Measurements from ENCODE around the gene LPP. TPM values are rescaled to one million over a fixed set of nuclear protein-coding genes. Genes with fewer than 3 reads are reported as not detected.

The LPP gene
- polyA plus RNA-seq, 1 experiment = 60.0 TPM

DNA sequence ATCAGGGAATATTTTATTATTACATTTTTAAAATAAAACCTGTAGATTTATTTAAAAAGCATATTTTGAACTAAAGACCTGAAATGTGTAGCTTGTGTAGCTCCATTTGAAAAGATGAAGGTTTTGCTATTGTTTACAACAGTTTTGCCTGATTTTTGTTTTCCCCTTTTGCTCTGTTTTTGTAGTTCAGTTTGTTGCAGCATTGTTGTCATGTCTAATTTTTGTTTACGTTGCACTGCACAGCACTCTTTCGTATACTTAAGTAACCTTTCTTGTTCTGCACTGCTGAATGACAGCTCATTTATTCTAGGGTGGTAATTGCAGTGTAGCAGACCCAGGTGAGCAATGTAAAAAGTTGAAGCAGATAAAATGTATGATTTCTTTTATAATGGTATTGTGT lies 435.8 kb downstream of the LPP start:
- ChIA-PET POLR2A (no interaction called here), CTCF (no interaction called here)
- TF ChIP-seq, protein P1, sequence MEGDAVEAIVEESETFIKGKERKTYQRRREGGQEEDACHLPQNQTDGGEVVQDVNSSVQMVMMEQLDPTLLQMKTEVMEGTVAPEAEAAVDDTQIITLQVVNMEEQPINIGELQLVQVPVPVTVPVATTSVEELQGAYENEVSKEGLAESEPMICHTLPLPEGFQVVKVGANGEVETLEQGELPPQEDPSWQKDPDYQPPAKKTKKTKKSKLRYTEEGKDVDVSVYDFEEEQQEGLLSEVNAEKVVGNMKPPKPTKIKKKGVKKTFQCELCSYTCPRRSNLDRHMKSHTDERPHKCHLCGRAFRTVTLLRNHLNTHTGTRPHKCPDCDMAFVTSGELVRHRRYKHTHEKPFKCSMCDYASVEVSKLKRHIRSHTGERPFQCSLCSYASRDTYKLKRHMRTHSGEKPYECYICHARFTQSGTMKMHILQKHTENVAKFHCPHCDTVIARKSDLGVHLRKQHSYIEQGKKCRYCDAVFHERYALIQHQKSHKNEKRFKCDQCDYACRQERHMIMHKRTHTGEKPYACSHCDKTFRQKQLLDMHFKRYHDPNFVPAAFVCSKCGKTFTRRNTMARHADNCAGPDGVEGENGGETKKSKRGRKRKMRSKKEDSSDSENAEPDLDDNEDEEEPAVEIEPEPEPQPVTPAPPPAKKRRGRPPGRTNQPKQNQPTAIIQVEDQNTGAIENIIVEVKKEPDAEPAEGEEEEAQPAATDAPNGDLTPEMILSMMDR (IDR thresholded peaks at IDR 0.05; ENCODE audit: insufficient read depth, low read depth, low read length) = no peak
- H3K27me3 ChIP-seq (ENCODE audit: control insufficient read depth, insufficient read depth, low read length) = no peaks in the 10 kb centered on the region
- no peak overlapping the region for H3K4me3 ChIP-seq (ENCODE audit: low read depth, low read length)
- DNase-seq (ENCODE audit: low read depth) = no peak
- no peaks in the 10 kb centered on the region for H3K36me3 ChIP-seq (ENCODE audit: control insufficient read depth, insufficient read depth, low read length)

DNA sequence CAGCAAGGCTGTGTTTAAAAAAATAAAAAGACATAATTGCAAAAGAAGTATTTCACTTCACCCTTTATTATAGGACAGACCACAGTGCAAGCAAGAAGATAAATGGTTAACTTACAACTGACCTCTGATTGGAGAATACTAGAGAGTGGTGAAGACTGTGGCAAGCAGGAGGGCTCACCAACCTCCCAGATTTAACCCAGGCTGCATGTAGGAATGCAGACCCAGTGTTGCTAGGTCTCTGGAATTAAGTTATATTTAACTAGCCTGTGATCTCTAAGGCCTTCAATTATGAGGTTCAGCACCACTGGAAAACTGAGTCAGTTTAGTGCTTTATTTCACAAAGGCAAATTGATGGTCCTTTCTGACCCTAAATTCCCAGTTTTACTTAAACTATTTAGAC lies 436.6 kb downstream of the LPP start:
- ChIA-PET CTCF (no interaction called here), POLR2A (no interaction called here)
- H3K36me3 ChIP-seq (ENCODE audit: control insufficient read depth, insufficient read depth, low read length) = no peaks in the 10 kb centered on the region
- H3K27me3 ChIP-seq (ENCODE audit: control insufficient read depth, insufficient read depth, low read length) = no peaks in the 10 kb centered on the region
- DNase-seq (ENCODE audit: low read depth) = no peak
- TF ChIP-seq, protein P1 (IDR thresholded peaks at IDR 0.05; ENCODE audit: insufficient read depth, low read depth, low read length) = no peak
- H3K4me3 ChIP-seq (ENCODE audit: low read depth, low read length) = no peak overlapping the region

DNA sequence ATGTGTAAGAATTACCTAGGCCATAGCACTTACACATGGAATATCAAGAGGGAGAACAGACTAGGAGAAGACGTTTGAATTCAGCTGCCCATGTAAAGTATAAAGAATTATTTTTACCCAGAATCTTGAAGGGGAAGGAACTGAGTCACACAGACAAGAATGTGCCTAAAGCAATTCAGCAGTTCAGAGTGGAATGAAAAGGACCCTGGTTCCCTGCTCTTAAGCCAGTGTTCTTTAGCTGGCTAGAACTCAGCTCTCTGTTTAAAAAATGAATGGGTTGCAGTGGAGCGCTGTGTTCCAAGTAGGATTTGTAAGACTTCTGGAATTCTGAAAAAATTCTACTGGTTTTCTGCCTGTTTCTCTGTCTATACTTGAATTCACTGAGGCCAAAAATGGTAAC lies 440.2 kb downstream of the LPP start:
- POLR2A ChIA-PET = interaction anchor here (0.6 to 0.7 kb wide), 3 partner anchors 328 to 1010 kb away, joined by 3 read pairs; no protein-coding TSS in a partner anchor
- TF ChIP-seq, protein P1 (IDR thresholded peaks at IDR 0.05; ENCODE audit: insufficient read depth, low read depth, low read length) = no peak
- Histone ChIP-seq H3K36me3 (ENCODE audit: control insufficient read depth, insufficient read depth, low read length) (no peaks in the 10 kb centered on the region), H3K4me3 (ENCODE audit: low read depth, low read length) (no peak overlapping the region), H3K27me3 (ENCODE audit: control insufficient read depth, insufficient read depth, low read length) (no peaks in the 10 kb centered on the region)
- peak; percentile 87 for DNase-seq (ENCODE audit: low read depth)
- CTCF ChIA-PET = interaction anchor here (0.6 to 2.2 kb wide), 5 partner anchors 16 to 853 kb away, joined by 3 to 7 read pairs (median 3); no protein-coding TSS in a partner anchor

DNA sequence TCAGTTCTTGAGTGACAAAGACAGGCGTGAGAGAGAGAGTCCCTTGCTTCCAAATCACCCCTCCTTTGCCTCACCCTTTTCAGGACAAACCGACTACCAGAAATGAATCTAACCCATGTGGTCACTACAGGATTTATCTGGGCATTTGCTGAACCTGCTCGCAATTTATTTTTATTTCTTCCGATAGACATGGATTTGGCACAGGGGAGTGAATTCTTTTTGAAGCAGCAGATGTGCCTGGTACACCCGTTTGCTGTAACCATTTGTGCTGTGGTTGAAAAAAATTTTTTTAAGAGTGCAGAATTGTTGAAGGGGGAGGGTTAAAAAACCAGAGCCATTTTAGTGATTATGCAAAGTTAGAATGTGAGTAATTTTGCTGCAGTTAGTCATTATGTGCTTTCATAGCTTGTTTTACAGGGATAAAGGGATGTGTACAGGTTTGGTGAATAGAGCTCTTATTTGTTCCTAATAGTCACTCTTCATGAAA lies 442.0 kb downstream of the LPP start:
- TF ChIP-seq, protein P1 (IDR thresholded peaks at IDR 0.05; ENCODE audit: insufficient read depth, low read depth, low read length) = no peak
- POLR2A ChIA-PET = interaction anchor here (0.6 kb wide), 1 partner anchor 37 kb away, joined by 3 read pairs; no protein-coding TSS in a partner anchor
- DNase-seq (ENCODE audit: low read depth) = peak; percentile 74
- Histone ChIP-seq H3K27me3 (ENCODE audit: control insufficient read depth, insufficient read depth, low read length) (no peaks in the 10 kb centered on the region), H3K4me3 (ENCODE audit: low read depth, low read length) (no peak overlapping the region), H3K36me3 (ENCODE audit: control insufficient read depth, insufficient read depth, low read length) (no peaks in the 10 kb centered on the region)
- CTCF ChIA-PET = interaction anchor here (0.9 to 1.4 kb wide), 4 partner anchors 26 to 856 kb away, joined by 3 to 6 read pairs (median 4); no protein-coding TSS in a partner anchor

DNA sequence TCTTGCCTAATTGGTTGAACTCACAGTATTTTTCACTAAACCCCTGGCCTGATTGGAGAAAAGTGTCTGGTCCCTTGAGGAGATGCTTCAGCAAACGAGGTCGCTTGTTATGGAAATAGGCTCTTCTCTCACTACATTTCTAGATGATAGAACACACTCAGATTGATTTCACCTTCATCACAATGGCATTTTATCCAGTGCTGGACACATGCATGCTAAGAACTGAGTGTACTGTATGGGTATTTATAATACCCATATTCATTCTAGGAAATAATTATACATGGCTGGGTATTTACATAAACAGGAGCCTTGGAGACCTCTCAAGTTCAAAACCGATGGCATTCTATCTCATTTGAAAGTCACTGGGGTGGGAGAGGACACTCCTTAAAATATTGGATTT lies 444.9 kb downstream of the LPP start:
- TF ChIP-seq, protein P1 (IDR thresholded peaks at IDR 0.05; ENCODE audit: insufficient read depth, low read depth, low read length) = no peak
- H3K4me3 ChIP-seq (ENCODE audit: low read depth, low read length) = no peak overlapping the region
- no peaks in the 10 kb centered on the region for H3K36me3 ChIP-seq (ENCODE audit: control insufficient read depth, insufficient read depth, low read length)
- DNase-seq (ENCODE audit: low read depth) = no peak
- CTCF ChIA-PET = interaction anchor here (1.2 kb wide), 1 partner anchor 859 kb away, joined by 4 read pairs; no protein-coding TSS in a partner anchor
- no peaks in the 10 kb centered on the region for H3K27me3 ChIP-seq (ENCODE audit: control insufficient read depth, insufficient read depth, low read length)
- POLR2A ChIA-PET = interaction anchor here (0.6 kb wide), 1 partner anchor 184 kb away, joined by 4 read pairs; no protein-coding TSS in a partner anchor
